Stimulated activated CD4-positive, alpha-beta T cell treated with anti-CD3 and anti-CD28 coated beads, Interleukin-4, amount 100 ng/mL, for 24 hours (primary cell): ENCODE measurements around the gene CCSER2.

Source experiments
- DNase-seq: peaks from one replicate; pipeline ENCODE4 v3.0.0-alpha.2; 2020

Gene CCSER2

DNA sequence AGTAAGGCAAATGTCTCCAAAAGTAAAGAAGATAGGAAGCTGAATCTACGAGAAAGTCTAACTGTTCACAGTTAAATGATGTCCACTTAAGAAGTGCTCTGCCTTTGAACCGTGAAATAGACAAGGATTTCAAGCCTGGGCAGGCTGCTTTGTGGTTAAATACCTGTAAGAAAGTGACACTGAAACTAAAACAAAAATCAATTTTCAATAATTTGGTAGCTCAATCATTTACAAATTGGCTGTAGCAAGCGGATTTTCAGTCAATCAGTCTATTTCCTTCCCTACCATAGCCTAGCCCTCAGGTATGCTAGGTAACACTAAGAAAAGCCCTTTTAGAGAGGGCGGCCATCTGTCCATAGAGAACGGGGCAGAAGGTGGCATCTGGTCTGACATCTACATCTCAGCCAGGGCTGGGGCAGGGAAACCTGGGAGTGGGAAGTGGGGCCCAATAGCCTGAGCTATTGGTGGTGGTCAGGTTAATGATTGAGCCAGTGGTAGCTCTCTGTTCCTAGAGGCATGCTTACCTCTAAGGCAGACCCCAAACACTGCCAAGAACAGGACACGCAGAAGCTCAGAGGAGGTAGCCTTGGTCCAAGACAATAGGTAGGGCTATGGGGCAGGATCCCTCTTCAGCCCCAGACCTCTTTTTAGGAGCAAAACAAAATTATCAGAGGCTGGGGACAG lies 223.2 kb downstream of the CCSER2 start:
- DNase-seq: no peak

DNA sequence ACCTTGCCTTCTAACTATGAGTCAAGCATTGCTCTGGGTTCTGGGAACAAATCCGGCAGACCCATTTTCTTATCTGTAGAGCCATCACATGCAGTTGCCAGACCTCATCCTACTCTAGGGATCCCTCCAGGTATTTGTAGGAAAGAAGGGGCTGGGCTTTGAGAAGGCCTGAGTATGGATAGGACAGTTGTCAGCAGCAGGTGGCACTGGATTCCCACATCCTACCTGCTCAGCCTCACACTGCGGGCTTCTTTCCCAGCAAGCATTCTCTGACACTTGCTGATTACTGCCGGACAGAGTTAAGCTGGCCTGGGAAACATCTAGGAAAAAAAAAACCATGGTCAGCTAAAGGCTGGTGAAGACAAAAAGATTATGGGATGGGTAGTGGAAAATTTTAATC lies 224.1 kb downstream of the CCSER2 start:
- DNase-seq: no peak

DNA sequence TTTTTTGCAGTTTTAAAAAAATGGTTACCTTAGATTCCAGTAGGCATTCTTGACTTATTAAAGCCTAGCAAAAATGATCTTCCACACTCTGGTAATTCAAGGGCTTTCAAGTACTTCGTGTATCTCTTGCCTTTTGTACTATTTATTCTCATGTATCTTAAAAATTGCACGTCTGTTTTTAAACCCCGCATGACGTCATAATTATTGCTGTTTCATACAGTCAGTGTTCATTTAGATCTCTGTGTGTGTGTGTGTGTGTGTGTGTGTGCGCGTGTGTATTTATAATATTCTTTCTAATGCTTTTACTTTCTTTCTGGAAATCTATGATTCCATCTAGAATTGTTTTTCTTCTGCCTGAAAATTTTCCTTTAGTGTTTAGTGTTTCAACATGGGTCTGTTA lies 234.2 kb downstream of the CCSER2 start:
- no peak for DNase-seq

DNA sequence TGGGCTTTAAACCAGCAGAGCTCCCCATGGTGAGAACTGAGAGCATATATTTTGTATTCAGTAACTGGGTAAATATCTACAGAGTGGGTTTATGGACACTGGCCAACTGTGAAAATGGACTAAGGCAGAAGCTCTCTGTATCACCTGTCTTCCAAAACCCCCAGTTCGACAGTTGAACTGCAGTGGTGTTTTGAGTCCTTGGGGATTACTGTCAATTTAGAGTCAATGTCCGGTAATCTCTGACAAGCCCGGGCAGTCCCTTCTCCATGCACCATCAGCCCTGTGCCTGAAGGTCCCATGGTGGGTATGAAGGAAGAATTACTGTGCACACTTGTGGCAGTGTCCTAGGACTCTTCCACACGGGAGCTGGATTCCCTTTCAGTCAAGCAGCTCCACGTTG lies 235.0 kb downstream of the CCSER2 start:
- no peak for DNase-seq

DNA sequence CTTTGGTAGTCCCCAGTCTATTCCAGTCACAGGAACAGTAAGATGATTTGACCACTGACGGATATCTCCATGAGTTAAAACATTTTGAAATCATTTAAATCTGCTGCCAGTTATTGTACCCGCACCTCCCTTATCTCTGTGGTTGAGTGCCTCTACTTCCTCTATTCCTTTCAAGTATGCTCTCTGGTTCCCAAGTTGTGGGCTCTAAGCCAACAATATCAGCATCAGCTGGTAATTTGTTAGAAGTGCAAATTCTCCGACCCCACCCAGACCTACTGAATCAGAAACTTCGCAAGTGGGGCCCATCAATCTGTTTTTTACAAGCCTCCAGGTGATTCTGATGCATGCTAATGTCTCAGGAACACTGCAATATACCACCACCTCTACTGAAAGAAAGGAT lies 235.5 kb downstream of the CCSER2 start:
- no peak for DNase-seq

DNA sequence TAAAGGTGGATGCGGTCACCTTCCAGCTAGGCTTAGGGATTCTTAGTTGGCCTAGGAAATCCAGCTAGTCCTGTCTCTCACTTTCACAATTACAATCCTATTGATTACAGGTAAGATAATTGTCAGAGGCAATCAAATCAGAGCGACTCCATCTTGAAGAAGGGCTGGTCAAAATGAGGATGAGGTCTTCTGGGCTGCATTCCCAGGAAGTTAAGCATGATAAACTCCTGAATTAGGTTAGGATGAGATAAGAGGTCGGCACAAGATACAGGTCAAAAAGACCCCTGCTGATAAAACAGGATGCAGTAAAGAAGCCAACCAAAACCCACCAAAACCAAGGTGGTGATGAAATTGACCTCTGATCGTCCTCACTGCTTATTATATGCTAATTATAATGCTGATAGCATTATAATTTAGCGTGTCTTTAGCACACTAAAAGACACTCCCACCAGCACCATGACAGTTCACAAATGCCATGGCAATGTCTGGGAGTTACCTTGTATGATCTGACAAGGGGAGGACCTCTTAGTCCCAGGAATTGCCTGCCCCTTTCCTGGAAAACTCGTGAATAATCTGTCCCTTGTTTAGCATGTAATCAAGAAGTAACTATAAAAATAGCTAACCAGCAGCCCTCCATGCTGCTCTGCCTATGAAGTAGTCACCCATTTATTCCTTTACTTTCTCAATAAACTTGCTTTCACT lies 237.6 kb downstream of the CCSER2 start:
- no peak for DNase-seq

DNA sequence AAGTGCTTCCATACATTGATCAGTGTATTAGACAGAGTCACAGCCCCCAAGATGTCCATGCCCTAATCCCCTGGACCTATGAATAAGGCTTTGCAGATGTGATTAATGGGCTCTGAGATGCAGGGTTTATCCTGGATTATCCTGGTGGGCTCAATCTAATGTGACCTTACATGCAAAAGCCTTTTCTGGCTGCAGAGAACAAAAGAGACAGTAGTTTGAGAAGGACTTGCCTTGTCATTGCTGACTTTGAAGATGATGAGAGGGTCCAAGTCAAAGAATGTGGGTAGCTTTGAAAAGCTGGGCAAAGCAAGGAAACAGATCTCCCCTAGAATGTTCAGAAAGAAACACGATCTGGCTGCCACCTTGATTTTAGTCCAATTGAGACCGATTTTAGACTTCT lies 238.7 kb downstream of the CCSER2 start:
- DNase-seq: no peak
